Common myeloid progenitor, CD34-positive (primary cell): ENCODE data around the gene PLEKHO1.
"Not testable (repeated sequence)": the region's sequence is repeated elsewhere in the genome, so short reads cannot be mapped to it uniquely, and the experiment has no call there.

Experiments used
- CTCF ChIA-PET: fragments of 350-600 bp; sonication (Branson Sonifier 250); formaldehyde crosslinking; loops from one replicate; lab custom pipeline; 2021; ENCODE audit warnings: antibody characterized with exemption; lab: Charles Lee
- POLR2A ChIA-PET: fragments of 350-600 bp; sonication (Branson Sonifier 250); formaldehyde crosslinking; loops from one replicate; lab custom pipeline; 2021; ENCODE audit warnings: antibody characterized with exemption; lab: Charles Lee
- DNase-seq, 3 donors: peaks; one replicate each; pipeline versions ENCODE4 v3.0.0 to v3.0.0-alpha.2; 2013
- H3K27ac ChIP-seq, 2 experiments: 1 replicate in 1 of 2; 2 replicates in 1 of 2; pipeline ENCODE4 v1.7.0; 2013; ENCODE audit warnings: inconsistent platforms in 2 of 2, low read length in 2 of 2, mild to moderate bottlenecking in 2 of 2, low read depth in 1 of 2, moderate library complexity in 1 of 2; ENCODE audit not compliant: severe bottlenecking in 2 of 2, insufficient read depth in 1 of 2, poor library complexity in 1 of 2
- H3K27me3 ChIP-seq, 5 experiments: replicated peaks in 2 of 5; 1 replicate in 3 of 5; 2 replicates in 2 of 5; pipeline versions ENCODE4 v1.6.1 to v1.7.0; 2013; ENCODE audit warnings: low read length in 4 of 5, mild to moderate bottlenecking in 2 of 5, moderate library complexity in 2 of 5, inconsistent platforms in 1 of 5; ENCODE audit not compliant: insufficient read depth in 5 of 5, control insufficient read depth in 4 of 5
- H3K36me3 ChIP-seq, 4 experiments: 1 replicate in 2 of 4; 2 replicates in 2 of 4; pipeline versions ENCODE4 v1.6.1 to v1.7.0; 2013; ENCODE audit warnings: low read length in 3 of 4, control low read depth in 1 of 4, mild to moderate bottlenecking in 1 of 4; ENCODE audit not compliant: control insufficient read depth in 4 of 4, insufficient read depth in 4 of 4
- H3K4me1 ChIP-seq, 4 experiments: 1 replicate in 3 of 4; 2 replicates in 1 of 4; pipeline versions ENCODE4 v1.6.1 to v1.7.1; 2013; ENCODE audit warnings: low read length in 3 of 4, mild to moderate bottlenecking in 3 of 4, control low read depth in 1 of 4, inconsistent platforms in 1 of 4, moderate library complexity in 1 of 4; ENCODE audit not compliant: control insufficient read depth in 4 of 4, insufficient read depth in 4 of 4; ENCODE audit errors: control extremely low read depth in 1 of 4
- H3K4me3 ChIP-seq, 7 experiments: 1 replicate in 4 of 7; 2 replicates in 3 of 7; pipeline versions ENCODE4 v1.5.1 to v1.7.0; 2013; ENCODE audit warnings: mild to moderate bottlenecking in 7 of 7, low read length in 6 of 7, moderate library complexity in 6 of 7, inconsistent platforms in 2 of 7, low read depth in 2 of 7, control low read depth in 1 of 7; ENCODE audit not compliant: insufficient read depth in 4 of 7, control insufficient read depth in 1 of 7; ENCODE audit errors: extremely low read depth in 1 of 7
- H3K9me3 ChIP-seq, 5 experiments: 1 replicate in 4 of 5; 2 replicates in 1 of 5; pipeline versions ENCODE4 v1.6.1 to v1.7.1; 2013; ENCODE audit warnings: low read length in 4 of 5, mild to moderate bottlenecking in 2 of 5, inconsistent platforms in 1 of 5, low read depth in 1 of 5, moderate library complexity in 1 of 5; ENCODE audit not compliant: control insufficient read depth in 4 of 5, insufficient read depth in 2 of 5; ENCODE audit errors: control extremely low read depth in 1 of 5
- WGBS: methylation state at CpG from one replicate; pipeline ENCODE4 v1.1.5; 2013; ENCODE audit not compliant: insufficient coverage; 5-methylcytosine and 5-hydroxymethylcytosine counted together

PLEKHO1 gene

GRCh38 chr1:150208460-150208859 lies 58.7 kb downstream of the PLEKHO1 start:
- POLR2A ChIA-PET, DNase-seq, H3K27ac ChIP-seq, CTCF ChIA-PET, H3K4me1 ChIP-seq, H3K4me3 ChIP-seq, H3K9me3 ChIP-seq, H3K27me3 ChIP-seq, H3K36me3 ChIP-seq: not testable (repeated sequence)
- 100% methylated on average over 3 of the region's 6 CpGs for WGBS
